ENCODE data around the gene CNMD.

The CNMD gene

GRCh38 chr13:52784591-52785340 is 45.1 kb upstream of the CNMD start:
- no peaks in the 10 kb centered on the region for H3K36me3 Mint-ChIP-seq (ENCODE audit: low read depth)
- no peaks in the 10 kb centered on the region for H3K9me3 Mint-ChIP-seq
- no peak for TF ChIP-seq CTCF (IDR thresholded peaks at IDR 0.05)
- no peak overlapping the region for H3K4me3 Mint-ChIP-seq
- DNase-seq, result no peak
- peaks cover 6% of the 10 kb centered on the region for H3K27me3 Mint-ChIP-seq (ENCODE audit: low read depth, poor library complexity)
- peak overlapping the region; percentile 36 for H3K27ac Mint-ChIP-seq
- H3K4me1 Mint-ChIP-seq, result peaks cover 54% of the 10 kb centered on the region

DNA sequence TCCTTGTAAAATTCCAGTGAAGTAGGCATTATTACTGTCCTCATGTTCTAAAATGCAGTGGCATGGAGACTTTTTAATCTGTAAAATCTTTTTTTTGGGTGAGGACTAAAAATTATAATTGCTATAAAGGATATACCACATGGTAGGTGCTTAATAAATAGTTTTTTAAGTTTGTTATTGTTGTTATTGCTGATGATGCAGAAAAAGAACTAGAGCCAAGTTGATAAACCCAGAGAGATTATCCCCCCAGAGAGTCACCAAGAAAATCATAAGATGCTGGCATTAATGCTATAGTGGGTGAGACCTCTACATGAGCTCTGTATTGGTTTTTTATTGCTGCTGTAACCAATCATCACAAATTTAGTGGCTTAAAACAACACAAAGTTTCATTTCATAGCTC is 44.3 kb upstream of the CNMD start:
- Mint-ChIP-seq H3K27ac (no peak overlapping the region), H3K4me1 (peaks cover 54% of the 10 kb centered on the region), H3K27me3 (ENCODE audit: low read depth, poor library complexity) (peaks cover 6% of the 10 kb centered on the region), H3K9me3 (no peaks in the 10 kb centered on the region), H3K36me3 (ENCODE audit: low read depth) (no peaks in the 10 kb centered on the region), H3K4me3 (no peak overlapping the region)
- no peak for DNase-seq
- no peak for TF ChIP-seq CTCF (IDR thresholded peaks at IDR 0.05)

- TF ChIP-seq CTCF (IDR thresholded peaks at IDR 0.05), result no peak
- no peaks in the 10 kb centered on the region for H3K36me3 Mint-ChIP-seq (ENCODE audit: low read depth)
- H3K4me1 Mint-ChIP-seq, result peaks cover 51% of the 10 kb centered on the region
- DNase-seq, result no peak
- H3K9me3 Mint-ChIP-seq, result no peaks in the 10 kb centered on the region
- no peak overlapping the region for H3K4me3 Mint-ChIP-seq
- peaks cover 6% of the 10 kb centered on the region for H3K27me3 Mint-ChIP-seq (ENCODE audit: low read depth, poor library complexity)
- H3K27ac Mint-ChIP-seq, result peak overlapping the region; percentile 85
Measured at GRCh38 chr13:52782471-52783448, 43.1 kb upstream of the CNMD start.

DNA sequence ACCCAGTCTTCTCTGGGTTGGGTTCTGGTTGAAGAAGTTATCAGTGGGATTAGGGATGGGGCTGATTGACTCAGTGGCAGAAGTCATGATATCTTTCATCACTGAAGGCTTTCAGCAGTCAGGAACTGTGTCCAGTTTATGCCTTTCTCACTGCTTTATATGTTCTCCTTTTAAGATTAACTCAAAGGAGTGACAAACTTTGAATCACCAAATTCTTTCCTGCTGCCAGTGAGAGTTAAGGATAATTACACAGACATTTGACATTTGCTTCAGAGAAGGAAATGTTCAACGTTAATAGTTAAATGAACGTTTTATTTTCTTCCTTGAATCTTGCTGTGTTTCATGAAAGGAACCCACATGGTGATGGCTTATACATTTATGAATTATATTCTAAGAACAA is 41.0 kb upstream of the CNMD start:
- Mint-ChIP-seq H3K4me1 (peaks cover 29% of the 10 kb centered on the region), H3K27me3 (ENCODE audit: low read depth, poor library complexity) (peaks cover 6% of the 10 kb centered on the region), H3K4me3 (no peak overlapping the region)

DNA sequence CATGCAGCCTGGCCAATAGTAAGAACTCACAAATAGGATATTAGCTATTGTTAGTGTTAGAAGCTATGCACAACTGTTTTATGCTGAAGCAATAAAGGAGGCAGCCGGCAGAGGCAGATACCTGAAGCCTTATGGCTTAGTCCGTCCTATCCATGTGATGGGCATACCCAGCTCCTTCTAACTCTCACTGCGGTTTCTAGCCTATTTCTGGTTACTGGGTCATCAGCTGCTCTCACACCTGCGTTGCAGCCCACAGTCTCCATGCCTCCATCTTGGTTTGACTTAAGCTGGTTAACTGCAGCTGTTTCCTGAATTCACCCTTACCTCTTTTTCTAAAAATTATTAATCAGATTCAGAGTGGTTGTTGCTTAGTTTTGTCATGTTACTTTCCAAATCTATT is 40.5 kb upstream of the CNMD start:
- TF ChIP-seq CTCF (IDR thresholded peaks at IDR 0.05), result no peak
- no peaks in the 10 kb centered on the region for H3K36me3 Mint-ChIP-seq (ENCODE audit: low read depth)
- H3K27ac Mint-ChIP-seq, result no peak overlapping the region
- no peaks in the 10 kb centered on the region for H3K9me3 Mint-ChIP-seq
- no peak overlapping the region for H3K4me3 Mint-ChIP-seq
- DNase-seq, result no peak
- peaks cover 6% of the 10 kb centered on the region for H3K27me3 Mint-ChIP-seq (ENCODE audit: low read depth, poor library complexity)
- peaks cover 24% of the 10 kb centered on the region for H3K4me1 Mint-ChIP-seq

More for the DNA sequence above, 41.0 kb upstream of the CNMD start:
- DNase-seq, result no peak
- TF ChIP-seq CTCF (IDR thresholded peaks at IDR 0.05), result no peak
- H3K36me3 Mint-ChIP-seq (ENCODE audit: low read depth), result no peaks in the 10 kb centered on the region
- no peaks in the 10 kb centered on the region for H3K9me3 Mint-ChIP-seq
- H3K27ac Mint-ChIP-seq, result no peak overlapping the region

Measured in nephron progenitor cell (in vitro differentiated cells).